CD4-positive, alpha-beta T cell (primary cell): ENCODE data around the gene LARP4. TPM values are rescaled to one million over a fixed set of nuclear protein-coding genes. Genes with fewer than 3 reads are reported as not detected.

Experiments
- ATAC-seq: fragments of 200-7000 bp; cut with Tn5 transposase; one replicate; pipeline ENCODE4 v1.10.0; 2022; ENCODE audit warnings: mild to moderate bottlenecking; ENCODE audit not compliant: poor library complexity
- CTCF ChIA-PET: fragments of 350-600 bp; sonication (Branson Sonifier 250); formaldehyde crosslinking; loops from one replicate; lab custom pipeline; 2021; ENCODE audit warnings: antibody characterized with exemption, inconsistent platforms; lab: Charles Lee
- POLR2A ChIA-PET: fragments of 350-600 bp; sonication (Branson Sonifier 250); formaldehyde crosslinking; loops from one replicate; lab custom pipeline; 2021; ENCODE audit warnings: antibody characterized with exemption, inconsistent platforms; lab: Charles Lee
- DNase-seq, 14 experiments: peaks; one replicate each; pipeline ENCODE4 v3.0.0-alpha.2; 2013 to 2020; ENCODE audit warnings: mixed read lengths in 2 of 14
- H3K27ac ChIP-seq, 2 donors: one replicate each; pipeline versions ENCODE4 v1.5.1 to v1.7.0; 2013; ENCODE audit warnings: low read length in 2 of 2, low read depth in 1 of 2, mild to moderate bottlenecking in 1 of 2
- H3K27me3 ChIP-seq, 2 experiments: 1 replicate in 1 of 2; 2 replicates in 1 of 2; pipeline versions ENCODE4 v1.6.1 to v1.7.0; 2013; ENCODE audit warnings: low read length in 2 of 2, control low read depth in 1 of 2, mild to moderate bottlenecking in 1 of 2, moderate library complexity in 1 of 2; ENCODE audit not compliant: insufficient read depth in 2 of 2, control insufficient read depth in 1 of 2
- H3K36me3 ChIP-seq: one replicate; pipeline ENCODE4 v1.6.1; 2013; ENCODE audit warnings: low read length, control low read depth; ENCODE audit not compliant: insufficient read depth
- H3K4me1 ChIP-seq: one replicate; pipeline ENCODE4 v1.6.1; 2013; ENCODE audit warnings: low read length, control low read depth; ENCODE audit not compliant: insufficient read depth
- H3K4me3 ChIP-seq: one replicate; pipeline ENCODE4 v1.5.1; 2013; ENCODE audit warnings: mild to moderate bottlenecking, low read length, moderate library complexity
- H3K9me3 ChIP-seq, 2 experiments: 1 replicate in 1 of 2; 2 replicates in 1 of 2; pipeline versions ENCODE4 v1.6.1 to v1.7.0; 2013; ENCODE audit warnings: low read length in 2 of 2, mild to moderate bottlenecking in 2 of 2, control low read depth in 1 of 2, moderate library complexity in 1 of 2; ENCODE audit not compliant: control insufficient read depth in 1 of 2, insufficient read depth in 1 of 2
- H3K27ac Mint-ChIP-seq: one replicate; pipeline ENCODE4 v1.8.0; 2020; ENCODE audit warnings: mixed read lengths
- H3K27me3 Mint-ChIP-seq: one replicate; pipeline ENCODE4 v1.8.0; 2021; ENCODE audit warnings: mixed read lengths
- H3K36me3 Mint-ChIP-seq: one replicate; pipeline ENCODE4 v1.8.0; 2021; ENCODE audit warnings: low read depth, mixed read lengths
- H3K4me1 Mint-ChIP-seq: one replicate; pipeline ENCODE4 v1.8.0; 2021; ENCODE audit warnings: low read depth, mixed read lengths
- H3K4me3 Mint-ChIP-seq: one replicate; pipeline ENCODE4 v1.8.0; 2020; ENCODE audit warnings: mild to moderate bottlenecking, mixed read lengths
- H3K9me3 Mint-ChIP-seq: one replicate; pipeline ENCODE4 v1.8.0; 2020; ENCODE audit warnings: mixed read lengths
- intact Hi-C, 2 experiments: fragments of 100-400 bp; cut with DNase I in 1 of 2; cut with micrococcal nuclease in 1 of 2; formaldehyde crosslinking; loops; one replicate each; pipeline versions ENCODE4 v1.15.1 to v1.9.0; 2023 to 2025; cut with DNase I, micrococcal nuclease
- total RNA-seq, 174 experiments: library from RNA in 2 of 174; stranded (reverse) in 2 of 174; gene quantifications; one replicate each; pipeline ENCODE4 v1.2.3 and lab custom pipeline; 2021 to 2026
- TF ChIP-seq, protein P1 (sequence below): fragments of 200-600 bp; IDR thresholded peaks from one replicate; pipeline ENCODE4 v1.8.0; 2022; ENCODE audit warnings: antibody characterized with exemption, mild to moderate bottlenecking

LARP4 gene
- total RNA-seq, 2 experiments from 2014 or later = 17.6 to 18.1 TPM

DNA sequence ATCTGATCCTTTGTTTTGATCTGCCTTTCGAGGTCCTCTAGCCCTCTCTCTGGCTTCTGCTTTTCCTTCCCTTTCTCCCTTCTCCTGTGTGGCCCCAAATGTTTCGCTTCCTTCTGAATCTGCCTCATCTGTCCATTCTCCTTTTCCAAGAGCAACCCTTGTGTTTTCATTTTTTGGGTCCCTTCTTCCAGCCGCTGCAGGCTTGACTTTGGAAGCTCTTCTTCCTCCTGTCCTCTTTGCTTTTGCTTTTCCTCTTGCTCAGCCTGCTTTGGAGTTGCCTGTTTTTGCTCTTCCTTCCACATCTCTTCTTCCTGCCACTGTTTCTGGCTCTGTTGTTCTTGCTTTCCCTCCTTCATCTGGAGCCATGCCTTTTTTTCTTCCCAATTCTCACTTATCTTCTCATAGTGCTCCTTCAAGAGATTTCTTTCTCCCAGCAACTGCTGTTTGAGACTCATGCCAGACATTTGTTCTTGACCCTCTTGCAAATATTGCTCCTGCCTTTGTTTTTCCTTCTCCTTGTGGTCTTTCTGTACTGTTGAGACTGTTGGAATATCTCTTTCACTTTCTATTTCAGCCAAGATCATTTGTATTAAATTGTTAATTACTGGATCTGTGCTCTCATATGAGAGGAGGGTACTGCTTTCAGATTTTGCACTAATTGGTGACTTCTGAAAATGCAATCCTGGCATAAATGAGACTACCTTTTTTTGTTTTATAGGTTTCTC is 46.7 kb upstream of the LARP4 start:
- Mint-ChIP-seq H3K4me3 (no peak overlapping the region), H3K9me3 (no peaks in the 10 kb centered on the region), H3K27me3 (no peaks in the 10 kb centered on the region), H3K4me1 (no peaks in the 10 kb centered on the region), H3K36me3 (no peaks in the 10 kb centered on the region), H3K27ac (no peak overlapping the region)
- Histone ChIP-seq H3K4me1 (peaks cover 9% of the 10 kb centered on the region), H3K4me3 (no peak overlapping the region), H3K36me3 (no peaks in the 10 kb centered on the region), H3K27me3 (no peaks in the 10 kb centered on the region), H3K9me3 (no peaks in the 10 kb centered on the region), H3K27ac (no peak overlapping the region)
- TF ChIP-seq, protein P1, sequence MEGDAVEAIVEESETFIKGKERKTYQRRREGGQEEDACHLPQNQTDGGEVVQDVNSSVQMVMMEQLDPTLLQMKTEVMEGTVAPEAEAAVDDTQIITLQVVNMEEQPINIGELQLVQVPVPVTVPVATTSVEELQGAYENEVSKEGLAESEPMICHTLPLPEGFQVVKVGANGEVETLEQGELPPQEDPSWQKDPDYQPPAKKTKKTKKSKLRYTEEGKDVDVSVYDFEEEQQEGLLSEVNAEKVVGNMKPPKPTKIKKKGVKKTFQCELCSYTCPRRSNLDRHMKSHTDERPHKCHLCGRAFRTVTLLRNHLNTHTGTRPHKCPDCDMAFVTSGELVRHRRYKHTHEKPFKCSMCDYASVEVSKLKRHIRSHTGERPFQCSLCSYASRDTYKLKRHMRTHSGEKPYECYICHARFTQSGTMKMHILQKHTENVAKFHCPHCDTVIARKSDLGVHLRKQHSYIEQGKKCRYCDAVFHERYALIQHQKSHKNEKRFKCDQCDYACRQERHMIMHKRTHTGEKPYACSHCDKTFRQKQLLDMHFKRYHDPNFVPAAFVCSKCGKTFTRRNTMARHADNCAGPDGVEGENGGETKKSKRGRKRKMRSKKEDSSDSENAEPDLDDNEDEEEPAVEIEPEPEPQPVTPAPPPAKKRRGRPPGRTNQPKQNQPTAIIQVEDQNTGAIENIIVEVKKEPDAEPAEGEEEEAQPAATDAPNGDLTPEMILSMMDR = no peak
- ChIA-PET POLR2A (no interaction called here), CTCF (no interaction called here)
- no peak for ATAC-seq
- intact Hi-C loops = no loop called here
- peak in 1 of 14 experiments; percentile 16 for DNase-seq

DNA sequence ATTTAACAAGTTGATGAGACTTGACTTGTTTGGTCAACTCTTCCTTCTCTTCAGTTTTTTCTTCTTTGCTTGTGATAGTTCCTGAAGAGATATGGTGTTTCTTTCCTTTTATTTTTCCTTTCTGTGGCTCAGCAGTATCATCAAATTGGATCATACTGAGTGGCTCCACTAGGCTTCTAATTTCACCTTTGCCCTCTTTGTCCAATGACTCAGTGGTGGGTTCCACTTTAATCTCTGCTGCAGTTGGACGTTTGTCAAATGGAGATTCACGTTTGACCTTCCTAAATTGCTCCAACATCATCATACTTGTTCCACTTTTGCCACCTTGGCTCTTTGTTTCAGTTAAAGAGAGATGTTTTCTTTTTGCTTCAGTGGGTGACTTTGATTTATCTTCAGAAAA is 45.8 kb upstream of the LARP4 start:
- Mint-ChIP-seq H3K9me3 (no peaks in the 10 kb centered on the region), H3K27ac (no peak overlapping the region), H3K27me3 (no peaks in the 10 kb centered on the region), H3K4me1 (no peaks in the 10 kb centered on the region), H3K4me3 (no peak overlapping the region), H3K36me3 (no peaks in the 10 kb centered on the region)
- DNase-seq (no peak), ATAC-seq (no peak)
- CTCF ChIA-PET = no interaction called here
- peaks cover 9% of the 10 kb centered on the region for H3K4me1 ChIP-seq
- TF ChIP-seq, protein P1 = no peak
- POLR2A ChIA-PET = interaction anchor here (0.6 kb wide), 1 partner anchor 179 kb away, joined by 3 read pairs; no protein-coding TSS in a partner anchor
- H3K27me3 ChIP-seq = no peaks in the 10 kb centered on the region
- H3K36me3 ChIP-seq = no peaks in the 10 kb centered on the region
- H3K4me3 ChIP-seq = no peak overlapping the region
- H3K9me3 ChIP-seq = no peaks in the 10 kb centered on the region
- H3K27ac ChIP-seq = no peak overlapping the region
- intact Hi-C loops = no loop called here

DNA sequence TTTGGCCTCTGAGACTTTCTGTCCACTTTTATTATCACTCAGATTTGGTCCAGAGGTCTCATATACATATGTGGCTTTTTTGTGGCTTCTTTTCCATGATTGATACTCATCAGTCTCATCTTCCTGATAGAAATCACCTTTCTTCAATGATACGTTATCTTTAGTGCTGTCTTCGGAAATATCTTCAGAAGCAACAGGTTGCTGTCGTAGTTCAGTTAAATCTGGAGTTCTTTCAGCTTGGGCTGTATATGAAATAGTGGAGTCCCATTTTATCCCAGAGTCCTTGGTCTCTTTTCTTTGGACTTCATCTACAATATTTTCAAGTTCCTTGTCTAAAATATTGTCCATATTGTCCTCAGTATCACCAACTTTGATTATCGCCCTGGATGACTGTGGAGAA is 45.3 kb upstream of the LARP4 start:
- no peak overlapping the region for H3K27ac Mint-ChIP-seq

More for the DNA sequence above, 45.3 kb upstream of the LARP4 start:
- peaks cover 9% of the 10 kb centered on the region for H3K4me1 ChIP-seq
- no peaks in the 10 kb centered on the region for H3K9me3 ChIP-seq
- DNase-seq = no peak
- ChIA-PET CTCF (no interaction called here), POLR2A (interaction anchor here (0.6 kb wide), 1 partner anchor 180 kb away, joined by 3 read pairs; no protein-coding TSS in a partner anchor)
- Mint-ChIP-seq H3K27me3 (no peaks in the 10 kb centered on the region), H3K36me3 (no peaks in the 10 kb centered on the region), H3K9me3 (no peaks in the 10 kb centered on the region), H3K4me3 (no peak overlapping the region), H3K4me1 (no peaks in the 10 kb centered on the region)
- H3K27ac ChIP-seq = no peak overlapping the region
- H3K36me3 ChIP-seq = no peaks in the 10 kb centered on the region
- no peak for ATAC-seq
- no peak overlapping the region for H3K4me3 ChIP-seq
- intact Hi-C loops = no loop called here
- TF ChIP-seq, protein P1 = no peak
- H3K27me3 ChIP-seq = no peaks in the 10 kb centered on the region
